ENCODE measurements around the gene CTNND2.

DNA sequence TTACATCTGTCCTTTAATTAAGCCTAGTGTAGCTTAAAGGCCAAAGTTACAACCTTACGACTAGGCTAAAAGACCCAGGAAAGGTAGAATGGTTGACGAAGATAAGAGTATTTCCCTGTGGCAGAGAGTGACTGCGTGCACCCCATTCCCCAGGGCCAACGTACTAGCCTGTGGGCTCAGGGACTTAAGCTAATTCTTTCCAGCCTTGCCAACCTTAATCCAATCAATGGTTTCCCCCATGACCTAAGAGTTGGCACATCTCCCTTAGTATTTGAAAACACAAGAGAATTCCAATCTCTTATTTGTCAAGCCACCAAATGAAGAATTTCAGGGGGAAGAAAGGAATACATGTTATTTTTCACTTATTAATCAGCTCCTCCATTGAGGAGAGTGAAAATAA is 16.0 kb downstream of the CTNND2 start:
- TF ChIP-seq POLR2A (IDR thresholded peaks at IDR 0.05) (no peak), EP300 (IDR thresholded peaks at IDR 0.05) (no peak), POLR2AphosphoS5 (IDR thresholded peaks at IDR 0.05) (no peak)
- TF ChIP-seq, protein P1, sequence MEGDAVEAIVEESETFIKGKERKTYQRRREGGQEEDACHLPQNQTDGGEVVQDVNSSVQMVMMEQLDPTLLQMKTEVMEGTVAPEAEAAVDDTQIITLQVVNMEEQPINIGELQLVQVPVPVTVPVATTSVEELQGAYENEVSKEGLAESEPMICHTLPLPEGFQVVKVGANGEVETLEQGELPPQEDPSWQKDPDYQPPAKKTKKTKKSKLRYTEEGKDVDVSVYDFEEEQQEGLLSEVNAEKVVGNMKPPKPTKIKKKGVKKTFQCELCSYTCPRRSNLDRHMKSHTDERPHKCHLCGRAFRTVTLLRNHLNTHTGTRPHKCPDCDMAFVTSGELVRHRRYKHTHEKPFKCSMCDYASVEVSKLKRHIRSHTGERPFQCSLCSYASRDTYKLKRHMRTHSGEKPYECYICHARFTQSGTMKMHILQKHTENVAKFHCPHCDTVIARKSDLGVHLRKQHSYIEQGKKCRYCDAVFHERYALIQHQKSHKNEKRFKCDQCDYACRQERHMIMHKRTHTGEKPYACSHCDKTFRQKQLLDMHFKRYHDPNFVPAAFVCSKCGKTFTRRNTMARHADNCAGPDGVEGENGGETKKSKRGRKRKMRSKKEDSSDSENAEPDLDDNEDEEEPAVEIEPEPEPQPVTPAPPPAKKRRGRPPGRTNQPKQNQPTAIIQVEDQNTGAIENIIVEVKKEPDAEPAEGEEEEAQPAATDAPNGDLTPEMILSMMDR (IDR thresholded peaks at IDR 0.05), result no peak
